Measurements from ENCODE around the gene B3GNT9. TPM values are rescaled to one million over a fixed set of nuclear protein-coding genes. Genes with fewer than 3 reads are reported as not detected.
"Not testable (repeated sequence)": the region's sequence is repeated elsewhere in the genome, so short reads cannot be mapped to it uniquely, and the experiment has no call there.

B3GNT9 gene
- total RNA-seq, 1 donor from 2014 or later: 5.1 TPM

DNA sequence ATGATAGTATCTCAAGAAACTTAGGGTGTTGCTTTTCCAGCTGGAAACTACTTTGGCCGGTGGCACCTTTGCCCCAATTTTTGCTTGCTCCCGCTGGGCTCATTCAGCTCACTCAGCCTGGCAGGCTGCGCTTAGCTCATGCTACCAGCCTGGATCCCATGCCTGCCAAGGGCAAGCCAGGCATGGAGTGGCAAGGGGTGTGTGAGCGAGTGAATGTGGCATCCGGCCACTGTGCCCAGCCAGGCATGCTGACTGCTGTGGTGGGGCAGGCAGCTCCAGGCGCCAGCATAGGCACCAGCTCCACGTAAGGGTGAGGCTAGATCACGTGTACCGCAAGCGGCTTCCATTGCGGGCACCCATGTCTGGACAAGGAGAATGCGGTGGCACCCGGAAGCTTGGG, 9.4 kb downstream of the B3GNT9 start:
- no peaks in the 10 kb centered on the region for H3K9me3 Mint-ChIP-seq
- H3K27ac Mint-ChIP-seq (ENCODE audit: unreplicated experiment): no peak overlapping the region

DNA sequence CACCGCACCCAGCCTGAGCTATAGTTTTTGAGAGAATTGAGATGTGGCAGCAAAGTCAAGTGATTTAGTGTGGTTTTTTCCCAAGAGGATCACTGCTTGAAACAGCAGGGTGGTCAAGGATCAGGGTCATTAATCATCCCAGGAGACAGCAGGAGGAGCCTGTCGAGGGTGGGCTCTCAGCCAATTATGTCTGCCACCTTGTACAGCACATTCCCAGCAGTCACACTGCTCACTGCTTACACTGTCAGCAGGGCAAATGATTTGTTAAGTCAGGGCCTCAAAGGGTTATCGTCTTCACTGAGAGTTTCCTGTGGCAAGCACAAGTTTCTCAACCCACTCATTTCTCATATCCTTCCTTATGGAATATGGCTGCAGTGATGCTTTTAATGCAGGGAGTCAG, 13.2 kb downstream of the B3GNT9 start:
- peaks cover 10% of the 10 kb centered on the region for H3K36me3 Mint-ChIP-seq (ENCODE audit: low read depth)
- no peaks in the 10 kb centered on the region for H3K9me3 Mint-ChIP-seq

More for the DNA sequence above, 9.4 kb downstream of the B3GNT9 start:
- no peak for DNase-seq (ENCODE audit: low read depth, low spot score)
- Mint-ChIP-seq H3K36me3 (ENCODE audit: low read depth) (peaks cover 15% of the 10 kb centered on the region), H3K4me3 (no peak overlapping the region), H3K4me1 (no peaks in the 10 kb centered on the region), H3K27me3 (ENCODE audit: low read depth) (no peaks in the 10 kb centered on the region)
- TF ChIP-seq, protein P1, sequence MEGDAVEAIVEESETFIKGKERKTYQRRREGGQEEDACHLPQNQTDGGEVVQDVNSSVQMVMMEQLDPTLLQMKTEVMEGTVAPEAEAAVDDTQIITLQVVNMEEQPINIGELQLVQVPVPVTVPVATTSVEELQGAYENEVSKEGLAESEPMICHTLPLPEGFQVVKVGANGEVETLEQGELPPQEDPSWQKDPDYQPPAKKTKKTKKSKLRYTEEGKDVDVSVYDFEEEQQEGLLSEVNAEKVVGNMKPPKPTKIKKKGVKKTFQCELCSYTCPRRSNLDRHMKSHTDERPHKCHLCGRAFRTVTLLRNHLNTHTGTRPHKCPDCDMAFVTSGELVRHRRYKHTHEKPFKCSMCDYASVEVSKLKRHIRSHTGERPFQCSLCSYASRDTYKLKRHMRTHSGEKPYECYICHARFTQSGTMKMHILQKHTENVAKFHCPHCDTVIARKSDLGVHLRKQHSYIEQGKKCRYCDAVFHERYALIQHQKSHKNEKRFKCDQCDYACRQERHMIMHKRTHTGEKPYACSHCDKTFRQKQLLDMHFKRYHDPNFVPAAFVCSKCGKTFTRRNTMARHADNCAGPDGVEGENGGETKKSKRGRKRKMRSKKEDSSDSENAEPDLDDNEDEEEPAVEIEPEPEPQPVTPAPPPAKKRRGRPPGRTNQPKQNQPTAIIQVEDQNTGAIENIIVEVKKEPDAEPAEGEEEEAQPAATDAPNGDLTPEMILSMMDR (conservative IDR thresholded peaks at IDR 0.05): no peak

DNA sequence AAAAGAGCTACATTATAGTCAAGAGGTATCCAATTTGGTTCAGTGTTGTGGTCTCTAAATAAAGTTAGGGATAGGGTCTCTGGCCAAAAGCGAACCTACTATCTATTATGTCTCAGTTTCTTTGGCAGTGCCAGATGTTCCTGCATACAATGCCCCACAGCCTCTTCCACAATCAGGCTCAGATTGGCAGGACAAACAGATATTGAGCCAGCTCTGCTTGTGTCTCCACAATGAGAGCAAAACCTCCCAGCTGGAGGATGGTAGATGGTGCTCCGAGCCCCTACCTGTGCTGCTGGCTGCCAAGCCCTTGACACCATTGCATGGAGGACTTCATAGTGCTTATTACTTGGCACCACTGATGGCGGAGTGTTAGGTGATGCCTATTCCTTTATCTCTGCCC, 21.4 kb downstream of the B3GNT9 start:
- TF ChIP-seq, protein P1 (conservative IDR thresholded peaks at IDR 0.05): no peak
- Mint-ChIP-seq H3K9me3 (no peaks in the 10 kb centered on the region), H3K4me3 (no peak overlapping the region), H3K27ac (ENCODE audit: unreplicated experiment) (no peak overlapping the region), H3K36me3 (ENCODE audit: low read depth) (peaks cover 9% of the 10 kb centered on the region), H3K27me3 (ENCODE audit: low read depth) (no peaks in the 10 kb centered on the region), H3K4me1 (no peaks in the 10 kb centered on the region)
- DNase-seq (ENCODE audit: low read depth, low spot score): no peak

More for the DNA sequence above, 13.2 kb downstream of the B3GNT9 start:
- Mint-ChIP-seq H3K27me3 (ENCODE audit: low read depth) (no peaks in the 10 kb centered on the region), H3K4me1 (no peaks in the 10 kb centered on the region), H3K27ac (ENCODE audit: unreplicated experiment) (no peak overlapping the region), H3K4me3 (no peak overlapping the region)
- DNase-seq (ENCODE audit: low read depth, low spot score): no peak
- TF ChIP-seq, protein P1 (conservative IDR thresholded peaks at IDR 0.05): no peak

DNA sequence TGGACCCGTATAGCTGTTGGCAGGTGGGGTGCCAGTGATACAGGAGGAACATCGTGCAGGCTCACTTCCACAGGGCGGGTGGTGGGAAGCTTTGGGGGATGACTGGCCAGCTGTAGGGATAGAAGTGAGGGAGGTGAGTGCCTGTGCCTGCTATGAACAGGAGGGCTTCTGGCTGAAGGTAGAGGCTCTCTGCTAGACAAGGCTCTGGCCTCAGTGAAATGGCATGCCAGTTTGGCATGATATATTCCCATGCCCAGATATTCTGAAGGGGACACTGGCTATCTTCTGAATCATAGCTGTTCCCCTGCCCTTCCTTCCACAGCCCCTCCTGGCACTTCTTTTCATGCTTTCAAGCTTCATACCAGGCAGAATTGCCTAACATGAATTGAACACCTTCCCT, 21.9 kb downstream of the B3GNT9 start:
- no peaks in the 10 kb centered on the region for H3K9me3 Mint-ChIP-seq
- H3K36me3 Mint-ChIP-seq (ENCODE audit: low read depth): peaks cover 9% of the 10 kb centered on the region
- H3K4me1 Mint-ChIP-seq: no peaks in the 10 kb centered on the region
- TF ChIP-seq, protein P1 (conservative IDR thresholded peaks at IDR 0.05): no peak
- no peak overlapping the region for H3K4me3 Mint-ChIP-seq
- H3K27me3 Mint-ChIP-seq (ENCODE audit: low read depth): no peaks in the 10 kb centered on the region
- no peak for DNase-seq (ENCODE audit: low read depth, low spot score)
- H3K27ac Mint-ChIP-seq (ENCODE audit: unreplicated experiment): no peak overlapping the region

DNA sequence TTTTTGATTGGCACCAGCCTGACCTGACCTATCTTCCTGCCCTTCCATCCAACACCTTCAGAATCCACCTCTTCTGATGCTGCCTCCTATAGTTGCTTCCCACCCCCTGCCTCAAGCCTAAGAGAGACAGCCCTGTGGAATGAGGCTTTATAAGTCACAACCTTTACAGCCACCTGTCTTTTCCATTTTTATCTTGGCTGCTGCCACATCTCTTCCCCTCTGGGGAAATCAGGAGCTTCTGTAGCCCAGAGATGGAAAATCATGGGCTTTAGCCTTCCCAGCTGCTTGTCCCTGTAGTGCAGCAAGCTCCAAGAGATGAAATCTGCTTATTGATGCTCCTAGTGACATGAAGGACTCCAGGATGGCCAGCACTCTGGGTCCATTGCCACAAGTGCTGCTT, 22.4 kb downstream of the B3GNT9 start:
- Mint-ChIP-seq H3K36me3 (ENCODE audit: low read depth) (peaks cover 11% of the 10 kb centered on the region), H3K9me3 (no peaks in the 10 kb centered on the region), H3K4me1 (no peaks in the 10 kb centered on the region), H3K27me3 (ENCODE audit: low read depth) (no peaks in the 10 kb centered on the region), H3K4me3 (no peak overlapping the region), H3K27ac (ENCODE audit: unreplicated experiment) (no peak overlapping the region)
- TF ChIP-seq, protein P1 (conservative IDR thresholded peaks at IDR 0.05): no peak
- DNase-seq (ENCODE audit: low read depth, low spot score): no peak

DNA sequence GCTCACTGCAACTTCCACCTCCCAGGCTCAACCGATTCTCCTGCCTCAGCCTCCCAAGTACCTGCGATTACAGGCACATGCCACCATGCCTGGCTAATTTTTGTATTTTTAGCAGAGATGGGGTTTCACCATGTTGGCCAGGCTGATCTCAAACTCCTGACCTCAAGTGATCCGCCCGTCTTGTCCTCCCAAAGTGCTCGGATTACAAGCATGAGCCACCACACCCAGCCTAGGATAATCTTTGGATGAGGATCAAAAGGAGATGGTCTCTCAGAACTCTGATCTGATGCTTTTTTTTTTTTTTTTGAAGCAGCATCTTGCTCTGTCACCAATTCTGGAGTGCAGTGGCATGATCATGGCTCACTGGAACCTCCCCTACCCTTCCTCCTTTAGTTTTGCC, 28.0 kb downstream of the B3GNT9 start:
- H3K36me3 Mint-ChIP-seq (ENCODE audit: low read depth); H3K27ac Mint-ChIP-seq (ENCODE audit: unreplicated experiment); H3K27me3 Mint-ChIP-seq (ENCODE audit: low read depth); H3K4me1 Mint-ChIP-seq; H3K4me3 Mint-ChIP-seq; DNase-seq (ENCODE audit: low read depth, low spot score); H3K9me3 Mint-ChIP-seq: not testable (repeated sequence)

Measured in neural crest cell (in vitro differentiated cells).